ENCODE data around the gene ST6GALNAC4. TPM values are rescaled to one million over a fixed set of nuclear protein-coding genes. Genes with fewer than 3 reads are reported as not detected.

Gene ST6GALNAC4
- total RNA-seq, 6 donors from 2014 or later, result 41.3 to 105 (median 56.2) TPM

- no peaks in the 10 kb centered on the region for H3K27me3 ChIP-seq
- no peak for DNase-seq
- no peaks in the 10 kb centered on the region for H3K9me3 ChIP-seq
- no peak overlapping the region for H3K4me3 ChIP-seq
- peak overlapping the region in 1 of 4 donors; percentile 49 for H3K27ac ChIP-seq
- ATAC-seq (ENCODE audit: low FRiP score in 2 of 2), result no peak
- 56 to 74% methylated on average over 3 of the region's 3 CpGs for WGBS, 2 donors
- TF ChIP-seq POLR2AphosphoS5 (IDR thresholded peaks at IDR 0.05) (no peak), CTCF (IDR thresholded peaks at IDR 0.05) (no peak), EP300 (IDR thresholded peaks at IDR 0.05) (no peak), POLR2A (IDR thresholded peaks at IDR 0.05) (no peak)
- H3K4me1 ChIP-seq, result peaks cover 28 to 50% (median 47%) of the 10 kb centered on the region in 4 donors
- H3K36me3 ChIP-seq, result peaks cover 0 to 4% (median 0%) of the 10 kb centered on the region in 4 donors
Measured at GRCh38 chr9:127962278-127962677, 45.4 kb upstream of the ST6GALNAC4 start.

- WGBS, 2 donors, result 75 to 91% methylated on average over 13 of the region's 13 CpGs
- H3K27ac ChIP-seq, result no peak overlapping the region
- H3K4me3 ChIP-seq, result no peak overlapping the region
- ATAC-seq (ENCODE audit: low FRiP score in 2 of 2) (no peak), DNase-seq (no peak)
- H3K36me3 ChIP-seq, result peaks cover 0 to 4% (median 0%) of the 10 kb centered on the region in 4 donors
- no peaks in the 10 kb centered on the region for H3K27me3 ChIP-seq
- no peaks in the 10 kb centered on the region for H3K9me3 ChIP-seq
- H3K4me1 ChIP-seq, result peaks cover 24 to 44% (median 41%) of the 10 kb centered on the region in 4 donors
- TF ChIP-seq POLR2A (IDR thresholded peaks at IDR 0.05), result no peak
Measured at GRCh38 chr9:127961613-127962155, 44.8 kb upstream of the ST6GALNAC4 start.

- DNase-seq (no peak), ATAC-seq (ENCODE audit: low FRiP score in 2 of 2) (no peak)
- peaks cover 18 to 40% (median 36%) of the 10 kb centered on the region in 4 donors for H3K4me1 ChIP-seq
- no peaks in the 10 kb centered on the region for H3K27me3 ChIP-seq
- TF ChIP-seq CTCF (IDR thresholded peaks at IDR 0.05), result no peak
- no peak for TF ChIP-seq POLR2AphosphoS5 (IDR thresholded peaks at IDR 0.05)
- no peak for TF ChIP-seq EP300 (IDR thresholded peaks at IDR 0.05)
- no peak for TF ChIP-seq POLR2A (IDR thresholded peaks at IDR 0.05)
- no peaks in the 10 kb centered on the region for H3K9me3 ChIP-seq
- H3K4me3 ChIP-seq, result no peak overlapping the region
- peak overlapping the region in 3 of 4 donors; percentile 57 to 68 (median 61) for H3K27ac ChIP-seq
- peaks cover 0 to 4% (median 0%) of the 10 kb centered on the region in 4 donors for H3K36me3 ChIP-seq
- 100% methylated on average over 2 of the region's 2 CpGs; no CpG with 5 or more reads in 1 of the 2 donors for WGBS, 2 donors
Measured at GRCh38 chr9:127961155-127961490, 44.3 kb upstream of the ST6GALNAC4 start.

- peaks cover 0 to 4% (median 0%) of the 10 kb centered on the region in 4 donors for H3K36me3 ChIP-seq
- DNase-seq, result no peak
- H3K4me3 ChIP-seq, result no peak overlapping the region
- TF ChIP-seq POLR2AphosphoS5 (IDR thresholded peaks at IDR 0.05) (no peak), EP300 (IDR thresholded peaks at IDR 0.05) (no peak), CTCF (IDR thresholded peaks at IDR 0.05) (no peak), POLR2A (IDR thresholded peaks at IDR 0.05) (no peak)
- H3K27me3 ChIP-seq, result no peaks in the 10 kb centered on the region
- H3K27ac ChIP-seq, result peak overlapping the region in 3 of 4 donors; percentile 57 to 68 (median 61)
- H3K9me3 ChIP-seq, result no peaks in the 10 kb centered on the region
- no peak for ATAC-seq (ENCODE audit: low FRiP score in 2 of 2)
- H3K4me1 ChIP-seq, result peaks cover 16 to 40% (median 33%) of the 10 kb centered on the region in 4 donors
- WGBS, 2 donors, result 46 to 54% methylated on average over 5 to 11 of the region's 11 CpGs
Measured at GRCh38 chr9:127960410-127961154, 43.7 kb upstream of the ST6GALNAC4 start.

GRCh38 chr9:127959841-127960409 lies 43.1 kb upstream of the ST6GALNAC4 start:
- Histone ChIP-seq H3K4me1 (peaks cover 15 to 40% (median 31%) of the 10 kb centered on the region in 4 donors), H3K27ac (peak overlapping the region in 3 of 4 donors; percentile 57 to 68 (median 61)), H3K36me3 (peaks cover 0 to 4% (median 0%) of the 10 kb centered on the region in 4 donors), H3K27me3 (no peaks in the 10 kb centered on the region), H3K4me3 (no peak overlapping the region), H3K9me3 (no peaks in the 10 kb centered on the region)
- TF ChIP-seq POLR2A (IDR thresholded peaks at IDR 0.05) (no peak), EP300 (IDR thresholded peaks at IDR 0.05) (no peak), POLR2AphosphoS5 (IDR thresholded peaks at IDR 0.05) (no peak), CTCF (IDR thresholded peaks at IDR 0.05) (no peak)
- ATAC-seq (ENCODE audit: low FRiP score in 2 of 2) (no peak), DNase-seq (no peak)
- WGBS, 2 donors, result 90 to 91% methylated on average over 2 of the region's 2 CpGs
